Activated effector memory CD4-positive, alpha-beta T cell treated with anti-CD3 and anti-CD28 coated beads, Interleukin-2, amount 50 U/mL, for 16 hours (primary cell): ENCODE results near the gene SHF.

Experiments
- DNase-seq: peaks from one replicate; pipeline ENCODE4 v3.0.0-alpha.2; 2020

The SHF gene

GRCh38 chr15:45123397-45123796 lies 64.4 kb downstream of the SHF start:
- DNase-seq = no peak

GRCh38 chr15:45122719-45123118 lies 65.0 kb downstream of the SHF start:
- no peak for DNase-seq

GRCh38 chr15:45121706-45122417 lies 65.9 kb downstream of the SHF start:
- DNase-seq = no peak

- no peak for DNase-seq
These were observed 66.7 kb downstream of the SHF start for GRCh38 chr15:45121020-45121419.

- no peak for DNase-seq
These were observed 67.4 kb downstream of the SHF start for GRCh38 chr15:45120081-45120972.

GRCh38 chr15:45118996-45119395 lies 68.8 kb downstream of the SHF start:
- DNase-seq = no peak

- peak; percentile 93 for DNase-seq
These were observed 69.6 kb downstream of the SHF start for GRCh38 chr15:45118131-45118588.

GRCh38 chr15:45117308-45118130 lies 70.2 kb downstream of the SHF start:
- no peak for DNase-seq
